HG03520 (cell line): ENCODE measurements around the gene FGFBP2.
A peak's percentile ranks its signal among the peaks of the same experiment; 100 is the strongest.

ENCODE experiments used
- ATAC-seq: cut with Tn5 transposase; IDR thresholded peaks from one replicate; pipeline ENCODE4 v1.9.1; 2021; ENCODE audit warnings: mild to moderate bottlenecking, moderate library complexity; ENCODE audit not compliant: unreplicated experiment

The FGFBP2 gene

GRCh38 chr4:15968551-15969300, 5.8 kb upstream of the FGFBP2 start:
- no peak for ATAC-seq

GRCh38 chr4:15965325-15965724, 2.4 kb upstream of the FGFBP2 start:
- ATAC-seq = no peak

- no peak for ATAC-seq
These were observed 1.2 kb upstream of the FGFBP2 start for GRCh38 chr4:15964159-15964558.

- peak; percentile 75 for ATAC-seq
These were observed 601 bp upstream of the FGFBP2 start for GRCh38 chr4:15963576-15963975.

GRCh38 chr4:15961781-15962510, 1.0 kb downstream of the FGFBP2 start:
- ATAC-seq = no peak

- ATAC-seq = no peak
These were observed 4.4 kb downstream of the FGFBP2 start for GRCh38 chr4:15958562-15958961.

GRCh38 chr4:15956179-15956850, 6.7 kb downstream of the FGFBP2 start:
- ATAC-seq = peak; percentile 88

- no peak for ATAC-seq
These were observed 7.3 kb downstream of the FGFBP2 start for GRCh38 chr4:15955670-15956069.

- no peak for ATAC-seq
These were observed 9.3 kb downstream of the FGFBP2 start for GRCh38 chr4:15953625-15954024.

- ATAC-seq = no peak
These were observed 11.2 kb downstream of the FGFBP2 start for GRCh38 chr4:15951781-15952180.

- no peak for ATAC-seq
These were observed 14.1 kb downstream of the FGFBP2 start for GRCh38 chr4:15948826-15949225.

GRCh38 chr4:15947684-15948083, 15.3 kb downstream of the FGFBP2 start:
- no peak for ATAC-seq

GRCh38 chr4:15945516-15945915, 17.5 kb downstream of the FGFBP2 start:
- no peak for ATAC-seq

GRCh38 chr4:15944895-15945294, 18.1 kb downstream of the FGFBP2 start:
- ATAC-seq = no peak

- ATAC-seq = no peak
These were observed 20.7 kb downstream of the FGFBP2 start for GRCh38 chr4:15942283-15942682.

GRCh38 chr4:15938640-15939039, 24.3 kb downstream of the FGFBP2 start, which contains the start of gene FGFBP1:
FGFBP1 (minus strand) TSS chr4:15938740; CDS start chr4:15936632, 2,108 bp downstream.
- no peak for ATAC-seq

- ATAC-seq = no peak
These were observed 24.8 kb downstream of the FGFBP2 start for GRCh38 chr4:15938182-15938581.

GRCh38 chr4:15936495-15936894, 26.5 kb downstream of the FGFBP2 start:
- no peak for ATAC-seq

- no peak for ATAC-seq
These were observed 27.2 kb downstream of the FGFBP2 start for GRCh38 chr4:15935504-15936402.

GRCh38 chr4:15934259-15934658, 28.7 kb downstream of the FGFBP2 start:
- no peak for ATAC-seq
